GM12874 (cell line): Measurements from ENCODE around the gene PELO.

Source experiments
- CTCF ChIP-seq: IDR thresholded peaks from 2 replicates; pipeline ENCODE4 v1.5.1; 2011; ENCODE audit warnings: low read depth, mild to moderate bottlenecking, control low read depth, low read length, moderate library complexity; ENCODE audit not compliant: insufficient read depth

PELO gene, protein sequence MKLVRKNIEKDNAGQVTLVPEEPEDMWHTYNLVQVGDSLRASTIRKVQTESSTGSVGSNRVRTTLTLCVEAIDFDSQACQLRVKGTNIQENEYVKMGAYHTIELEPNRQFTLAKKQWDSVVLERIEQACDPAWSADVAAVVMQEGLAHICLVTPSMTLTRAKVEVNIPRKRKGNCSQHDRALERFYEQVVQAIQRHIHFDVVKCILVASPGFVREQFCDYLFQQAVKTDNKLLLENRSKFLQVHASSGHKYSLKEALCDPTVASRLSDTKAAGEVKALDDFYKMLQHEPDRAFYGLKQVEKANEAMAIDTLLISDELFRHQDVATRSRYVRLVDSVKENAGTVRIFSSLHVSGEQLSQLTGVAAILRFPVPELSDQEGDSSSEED

GRCh38 chr5:52787600-52788504 is at the start of gene PELO, which contains the start of gene ITGA1:
TSS of gene PELO (plus strand) at chr5:52787916. CDS start at chr5:52800395, 12,479 bp downstream.
TSS of gene ITGA1 (plus strand) at chr5:52787916. CDS start at chr5:52788354, 438 bp downstream.
- peak; percentile 30; the same call in 1 of the 2 replicates for TF ChIP-seq CTCF

DNA sequence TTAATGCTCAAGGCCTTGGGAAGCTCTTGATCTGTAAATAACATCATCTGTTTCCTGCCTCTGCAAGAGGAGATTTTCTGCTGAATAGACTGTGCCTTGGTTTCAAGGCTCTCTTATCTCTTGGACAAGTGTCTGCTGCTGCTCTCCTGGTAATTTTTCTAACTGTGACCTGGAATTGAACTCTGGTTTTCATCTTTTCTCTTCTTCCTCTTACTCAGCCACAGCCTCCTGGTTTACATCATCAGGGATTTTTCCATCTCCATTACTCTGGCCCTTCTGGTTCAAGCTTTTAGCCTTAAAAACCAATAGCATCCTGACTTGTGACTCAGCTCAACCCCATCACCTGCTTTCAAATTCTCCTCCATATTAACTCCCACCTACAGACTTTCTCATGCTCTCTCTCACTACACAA is 49.6 kb upstream of the PELO start:
- no peak for TF ChIP-seq CTCF

GRCh38 chr5:52740007-52740406 is 47.7 kb upstream of the PELO start:
- TF ChIP-seq CTCF, result no peak

DNA sequence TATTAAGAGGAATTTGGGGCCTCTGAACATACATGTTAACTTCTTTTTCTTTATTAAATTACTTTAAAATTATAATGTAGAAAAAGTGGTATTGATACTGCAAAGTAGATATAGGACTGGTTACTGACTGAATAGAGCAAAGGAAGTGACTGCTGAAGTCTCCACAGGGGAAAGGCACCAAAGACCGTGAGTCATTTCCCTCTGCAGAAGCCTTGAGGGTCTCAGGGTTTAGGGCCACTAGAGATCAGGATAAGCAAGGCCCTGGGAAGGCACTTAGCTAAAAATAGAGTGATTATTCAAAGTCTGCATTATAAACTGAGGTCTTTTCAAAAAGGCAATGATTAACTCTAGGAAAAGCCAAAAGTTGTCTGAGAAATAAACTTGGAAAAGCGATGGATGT is 44.7 kb upstream of the PELO start:
- TF ChIP-seq CTCF, result no peak

GRCh38 chr5:52743529-52743928 is 44.2 kb upstream of the PELO start:
- no peak for TF ChIP-seq CTCF

- no peak for TF ChIP-seq CTCF
These were observed 43.7 kb upstream of the PELO start for GRCh38 chr5:52743970-52744369.

GRCh38 chr5:52746539-52746938 is 41.2 kb upstream of the PELO start:
- no peak for TF ChIP-seq CTCF
